Left lung (tissue), 14 donors: Measurements from ENCODE around the gene MRPL9. TPM values are rescaled to one million over a fixed set of nuclear protein-coding genes. Genes with fewer than 3 reads are reported as not detected.

Experiments used
- ATAC-seq: fragments of 200-7000 bp; cut with Tn5 transposase; one replicate; pipeline ENCODE4 v1.9.1; 2020; ENCODE audit warnings: moderate library complexity
- DNase-seq, 4 donors: peaks; one replicate each; pipeline ENCODE4 v3.0.0-alpha.2; 2013 to 2020
- H3K27ac ChIP-seq, 2 donors: fragments of 200-600 bp; sonication (generic) in 1 of 2; one replicate each; pipeline versions ENCODE4 v1.5.0 to v1.8.0; 2020 to 2021
- H3K27me3 ChIP-seq, 2 donors: fragments of 200-600 bp; sonication (generic) in 1 of 2; one replicate each; pipeline versions ENCODE4 v1.5.0 to v1.8.0; 2020 to 2021
- H3K36me3 ChIP-seq, 2 donors: fragments of 200-600 bp; sonication (generic) in 1 of 2; one replicate each; pipeline versions ENCODE4 v1.5.0 to v1.8.0; 2020 to 2021
- H3K4me1 ChIP-seq, 2 donors: fragments of 200-600 bp; one replicate each; pipeline ENCODE4 v1.8.0; 2021
- H3K4me3 ChIP-seq, 2 donors: fragments of 200-600 bp; sonication (generic) in 1 of 2; one replicate each; pipeline versions ENCODE4 v1.5.0 to v1.8.0; 2020 to 2021; ENCODE audit warnings: mild to moderate bottlenecking in 1 of 2
- H3K9me3 ChIP-seq, 2 donors: fragments of 200-600 bp; sonication (generic) in 1 of 2; one replicate each; pipeline versions ENCODE4 v1.5.0 to v1.8.0; 2020 to 2021
- intact Hi-C, 2 donors: fragments of 100-400 bp; cut with DNase I; formaldehyde crosslinking; loops; one replicate each; pipeline versions ENCODE4 v1.11.2 to v1.14.2; 2022
- long read RNA-seq, 12 donors: library from polyadenylated mRNA in 2 of 12; unstranded in 2 of 12; transcript quantifications; one replicate each; pipeline ENCODE4 v2.0.0 and lab custom pipeline, GENCODE V29; 2019 to 2026
- polyA plus RNA-seq, 6 donors: library from polyadenylated mRNA; unstranded; fragments of 120-200 nt; gene quantifications; one replicate each; pipeline ENCODE4 v1.2.1, GENCODE V29; 2013; ENCODE audit not compliant: insufficient read length in 6 of 6
- total RNA-seq, 2 donors: library from RNA; stranded (reverse); fragmentation: NEBNext Ultra II Directional; extraction: Animal tissue kit (Norgen Biotek cat#: 25700); gene quantifications; one replicate each; pipeline ENCODE4 v1.2.1, GENCODE V29; 2021
- TF ChIP-seq, protein P1 (sequence below), 2 donors: fragments of 200-600 bp; sonication (generic) in 1 of 2; IDR thresholded peaks; one replicate each; pipeline versions ENCODE4 v1.5.0 to v1.8.0; 2021; ENCODE audit warnings: antibody characterized with exemption in 2 of 2
- donor health status: DM: no; HTN: yes; CAD: no.
- donor health status: DM: no; HTN: no; CAD: no.

Gene MRPL9
- 10 to 100 TPM; 42.5 to 57.5 TPM for total RNA-seq
- 100 to 1,000 TPM; 102 to 132 (median 120) TPM for polyA plus RNA-seq
- long read RNA-seq, donor 1, transcript MRPL9-202 (7 exons, 1,296 nt), result major isoform, 58 of 89 reads
- long read RNA-seq, donor 1, transcript MRPL9-211 (2 exons, 403 nt), result minor isoform, 9 of 89 reads
- long read RNA-seq, donor 1, transcript MRPL9-203 (3 exons, 348 nt), result minor isoform, 5 of 89 reads
- long read RNA-seq, donor 1, partial matches to known transcripts, result 10 of 89 reads
- long read RNA-seq, donor 1, other reads (novel, unspliced or antisense), result 0 of 89 reads
- long read RNA-seq, donor 2, transcript MRPL9-202 (7 exons, 1,296 nt), result major isoform, 24 of 79 reads
- long read RNA-seq, donor 2, transcript MRPL9-201 (6 exons, 882 nt), result minor isoform, 5 of 79 reads
- long read RNA-seq, donor 2, transcript MRPL9-203 (3 exons, 348 nt), result minor isoform, 9 of 79 reads
- long read RNA-seq, donor 2, transcript MRPL9-211 (2 exons, 403 nt), result minor isoform, 8 of 79 reads
- long read RNA-seq, donor 2, partial matches to known transcripts, result 29 of 79 reads
- long read RNA-seq, donor 2, other reads (novel, unspliced or antisense), result 0 of 79 reads
- long read RNA-seq, donor 3, transcript MRPL9-202 (7 exons, 1,296 nt), result major isoform, 27 of 42 reads
- long read RNA-seq, donor 3, partial matches to known transcripts, result 7 of 42 reads
- long read RNA-seq, donor 3, other reads (novel, unspliced or antisense), result 0 of 42 reads
- long read RNA-seq, donor 4, transcript MRPL9-202 (7 exons, 1,296 nt), result major isoform, 41 of 49 reads
- long read RNA-seq, donor 4, partial matches to known transcripts, result 1 of 49 reads
- long read RNA-seq, donor 4, other reads (novel, unspliced or antisense), result 1 of 49 reads
- long read RNA-seq, donor 5, transcript MRPL9-203 (3 exons, 348 nt), result minor isoform, 5 of 62 reads
- long read RNA-seq, donor 5, transcript MRPL9-211 (2 exons, 403 nt), result minor isoform, 6 of 62 reads
- long read RNA-seq, donor 5, transcript MRPL9-202 (7 exons, 1,296 nt), result major isoform, 35 of 62 reads
- long read RNA-seq, donor 5, partial matches to known transcripts, result 11 of 62 reads
- long read RNA-seq, donor 5, other reads (novel, unspliced or antisense), result 0 of 62 reads
- long read RNA-seq, donor 6, transcript MRPL9-202 (7 exons, 1,296 nt), result major isoform, 26 of 58 reads
- long read RNA-seq, donor 6, transcript MRPL9-201 (6 exons, 882 nt), result minor isoform, 5 of 58 reads
- long read RNA-seq, donor 6, partial matches to known transcripts, result 19 of 58 reads
- long read RNA-seq, donor 6, other reads (novel, unspliced or antisense), result 0 of 58 reads
- long read RNA-seq, donor 7, transcript MRPL9-211 (2 exons, 403 nt), result minor isoform, 5 of 31 reads
- long read RNA-seq, donor 7, transcript MRPL9-202 (7 exons, 1,296 nt), result major isoform, 18 of 31 reads
- long read RNA-seq, donor 7, partial matches to known transcripts, result 0 of 31 reads
- long read RNA-seq, donor 7, other reads (novel, unspliced or antisense), result 0 of 31 reads
- long read RNA-seq, donor 8, transcript MRPL9-211 (2 exons, 403 nt), result minor isoform, 8 of 41 reads
- long read RNA-seq, donor 8, transcript MRPL9-202 (7 exons, 1,296 nt), result major isoform, 19 of 41 reads
- long read RNA-seq, donor 8, partial matches to known transcripts, result 11 of 41 reads
- long read RNA-seq, donor 8, other reads (novel, unspliced or antisense), result 0 of 41 reads
- long read RNA-seq, donor 9, partial matches to known transcripts, result 0 of 1 reads
- long read RNA-seq, donor 9, other reads (novel, unspliced or antisense), result 0 of 1 reads
- long read RNA-seq, donor 10, transcript MRPL9-201 (6 exons, 882 nt), result minor isoform, 5 of 84 reads
- long read RNA-seq, donor 10, transcript MRPL9-202 (7 exons, 1,296 nt), result major isoform, 64 of 84 reads
- long read RNA-seq, donor 10, partial matches to known transcripts, result 0 of 84 reads
- long read RNA-seq, donor 10, other reads (novel, unspliced or antisense), result 12 of 84 reads
- long read RNA-seq, donor 11, transcript MRPL9-202 (7 exons, 1,296 nt), result major isoform, 21 of 41 reads
- long read RNA-seq, donor 11, transcript MRPL9-203 (3 exons, 348 nt), result minor isoform, 5 of 41 reads
- long read RNA-seq, donor 11, partial matches to known transcripts, result 11 of 41 reads
- long read RNA-seq, donor 11, other reads (novel, unspliced or antisense), result 0 of 41 reads
- long read RNA-seq, donor 12, transcript MRPL9-211 (2 exons, 403 nt), result minor isoform, 6 of 63 reads
- long read RNA-seq, donor 12, transcript MRPL9-202 (7 exons, 1,296 nt), result major isoform, 38 of 63 reads
- long read RNA-seq, donor 12, partial matches to known transcripts, result 13 of 63 reads
- long read RNA-seq, donor 12, other reads (novel, unspliced or antisense), result 0 of 63 reads

GRCh38 chr1:151762941-151763921, at the start of gene MRPL9:
TSS of gene MRPL9 (minus strand) at chr1:151763496. CDS start at chr1:151763479, 17 bp downstream.
- peaks cover 4 to 40% of the 10 kb centered on the region in 2 donors for H3K36me3 ChIP-seq
- DNase-seq (peak; percentile 78 to 96 (median 85)), ATAC-seq (peak; percentile 99)
- H3K4me1 ChIP-seq, result peaks cover 7 to 15% of the 10 kb centered on the region in 2 donors
- H3K9me3 ChIP-seq, result no peaks in the 10 kb centered on the region
- no peaks in the 10 kb centered on the region for H3K27me3 ChIP-seq
- peak within 1 kb of the TSS; percentile 67 to 71 for H3K4me3 ChIP-seq
- TF ChIP-seq, protein P1, sequence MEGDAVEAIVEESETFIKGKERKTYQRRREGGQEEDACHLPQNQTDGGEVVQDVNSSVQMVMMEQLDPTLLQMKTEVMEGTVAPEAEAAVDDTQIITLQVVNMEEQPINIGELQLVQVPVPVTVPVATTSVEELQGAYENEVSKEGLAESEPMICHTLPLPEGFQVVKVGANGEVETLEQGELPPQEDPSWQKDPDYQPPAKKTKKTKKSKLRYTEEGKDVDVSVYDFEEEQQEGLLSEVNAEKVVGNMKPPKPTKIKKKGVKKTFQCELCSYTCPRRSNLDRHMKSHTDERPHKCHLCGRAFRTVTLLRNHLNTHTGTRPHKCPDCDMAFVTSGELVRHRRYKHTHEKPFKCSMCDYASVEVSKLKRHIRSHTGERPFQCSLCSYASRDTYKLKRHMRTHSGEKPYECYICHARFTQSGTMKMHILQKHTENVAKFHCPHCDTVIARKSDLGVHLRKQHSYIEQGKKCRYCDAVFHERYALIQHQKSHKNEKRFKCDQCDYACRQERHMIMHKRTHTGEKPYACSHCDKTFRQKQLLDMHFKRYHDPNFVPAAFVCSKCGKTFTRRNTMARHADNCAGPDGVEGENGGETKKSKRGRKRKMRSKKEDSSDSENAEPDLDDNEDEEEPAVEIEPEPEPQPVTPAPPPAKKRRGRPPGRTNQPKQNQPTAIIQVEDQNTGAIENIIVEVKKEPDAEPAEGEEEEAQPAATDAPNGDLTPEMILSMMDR (IDR thresholded peaks at IDR 0.05), result no peak
- H3K27ac ChIP-seq, result peak within 1 kb of the TSS; percentile 80 to 90
- intact Hi-C loops, result no loop called here

GRCh38 chr1:151811181-151811580, 47.9 kb upstream of the MRPL9 start:
- no peak for DNase-seq
- intact Hi-C loops, result no loop called here
- TF ChIP-seq, protein P1 (IDR thresholded peaks at IDR 0.05), result no peak
- Histone ChIP-seq H3K4me1 (no peaks in the 10 kb centered on the region), H3K4me3 (no peak overlapping the region), H3K9me3 (no peaks in the 10 kb centered on the region), H3K27me3 (no peaks in the 10 kb centered on the region), H3K27ac (no peak overlapping the region), H3K36me3 (no peaks in the 10 kb centered on the region)
- ATAC-seq, result no peak

DNA sequence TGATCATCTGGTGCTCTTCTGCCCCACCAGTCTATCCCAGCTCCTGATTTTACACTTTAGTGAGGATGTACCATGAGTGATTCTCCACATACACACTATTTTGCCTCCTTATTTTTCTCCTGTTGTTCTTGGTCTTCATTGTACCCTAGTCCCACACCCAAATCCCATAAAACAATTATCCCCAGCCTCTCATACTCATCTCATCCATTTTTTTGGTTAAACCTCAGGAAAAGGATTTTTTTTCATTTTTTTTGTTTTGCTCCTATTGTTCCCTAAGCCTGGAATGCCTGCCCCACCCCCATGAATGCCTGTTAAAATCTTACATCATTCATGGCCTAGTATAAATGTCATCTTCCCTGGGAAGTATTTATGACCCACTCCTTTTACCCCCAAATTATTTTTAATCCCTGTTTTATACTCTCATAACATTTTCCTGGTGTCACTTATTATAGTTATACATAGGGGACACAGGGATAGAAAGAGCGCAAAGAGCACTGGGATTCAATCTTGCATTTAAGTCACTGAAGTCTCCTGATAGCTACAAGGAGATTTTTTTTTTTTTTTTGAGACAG, 46.8 kb upstream of the MRPL9 start:
- DNase-seq (no peak), ATAC-seq (no peak)
- Histone ChIP-seq H3K27me3 (no peaks in the 10 kb centered on the region), H3K4me3 (no peak overlapping the region), H3K9me3 (no peaks in the 10 kb centered on the region), H3K4me1 (no peaks in the 10 kb centered on the region), H3K27ac (no peak overlapping the region), H3K36me3 (no peaks in the 10 kb centered on the region)
- intact Hi-C loops, result no loop called here
- TF ChIP-seq, protein P1 (IDR thresholded peaks at IDR 0.05), result no peak
